ENCODE measurements around the gene DGKZ.

The DGKZ gene

DNA sequence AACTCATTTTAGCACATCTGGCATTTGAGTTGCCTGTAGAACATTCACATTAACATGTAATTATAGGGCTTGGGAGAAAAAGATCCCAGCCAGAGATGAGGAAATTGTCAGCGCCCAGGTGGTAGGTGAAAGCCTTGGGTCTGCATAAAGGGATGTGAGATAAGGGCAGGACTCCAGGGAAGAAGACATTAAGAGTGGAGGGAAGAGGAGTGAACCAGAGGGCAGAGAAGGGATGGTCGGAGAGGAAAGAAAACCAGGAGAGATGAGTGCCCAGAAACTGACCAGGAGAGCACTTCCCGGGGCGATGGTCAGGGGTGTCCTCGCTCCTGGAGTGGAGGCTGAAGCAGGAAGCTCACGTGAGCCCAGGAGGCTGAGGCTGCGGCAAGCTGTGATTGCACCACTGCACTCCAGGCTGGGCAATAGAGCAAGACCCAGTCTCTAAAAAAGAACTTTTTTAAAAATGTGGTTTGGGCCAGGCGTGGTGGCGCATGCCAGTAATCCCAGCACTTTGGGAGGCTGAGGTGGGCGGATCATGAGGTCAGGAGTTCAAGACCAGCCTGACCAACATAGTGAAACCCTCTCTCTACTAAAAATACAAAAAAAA lies 20.3 kb upstream of the DGKZ start:
- DNase-seq (ENCODE audit: low read depth, low spot score): no peak

GRCh38 chr11:46327829-46328228 lies 19.4 kb upstream of the DGKZ start:
- DNase-seq (ENCODE audit: low read depth, low spot score): no peak

DNA sequence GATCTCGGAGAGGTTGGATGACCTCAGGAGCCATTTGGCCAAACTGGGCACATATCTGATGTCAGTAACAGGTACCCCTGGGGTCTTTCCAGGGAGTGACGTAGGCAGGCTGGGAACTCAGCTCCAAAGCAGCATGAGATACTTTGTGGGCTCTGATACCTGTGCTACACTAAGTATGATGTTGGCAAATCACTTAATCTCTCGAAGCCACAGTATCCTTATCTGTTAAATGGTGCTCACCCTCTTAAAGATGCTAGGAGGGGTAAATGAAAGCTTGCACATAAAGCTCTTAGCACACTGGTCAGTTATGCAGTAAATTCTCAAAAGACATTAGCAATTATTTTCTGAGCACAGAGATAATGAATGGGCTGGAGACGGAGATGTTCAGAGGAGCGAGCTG lies 17.1 kb upstream of the DGKZ start:
- no peak for DNase-seq (ENCODE audit: low read depth, low spot score)

GRCh38 chr11:46330563-46331281 lies 16.5 kb upstream of the DGKZ start:
- no peak for DNase-seq (ENCODE audit: low read depth, low spot score)

GRCh38 chr11:46331282-46331984 lies 15.8 kb upstream of the DGKZ start:
- no peak for DNase-seq (ENCODE audit: low read depth, low spot score)

DNA sequence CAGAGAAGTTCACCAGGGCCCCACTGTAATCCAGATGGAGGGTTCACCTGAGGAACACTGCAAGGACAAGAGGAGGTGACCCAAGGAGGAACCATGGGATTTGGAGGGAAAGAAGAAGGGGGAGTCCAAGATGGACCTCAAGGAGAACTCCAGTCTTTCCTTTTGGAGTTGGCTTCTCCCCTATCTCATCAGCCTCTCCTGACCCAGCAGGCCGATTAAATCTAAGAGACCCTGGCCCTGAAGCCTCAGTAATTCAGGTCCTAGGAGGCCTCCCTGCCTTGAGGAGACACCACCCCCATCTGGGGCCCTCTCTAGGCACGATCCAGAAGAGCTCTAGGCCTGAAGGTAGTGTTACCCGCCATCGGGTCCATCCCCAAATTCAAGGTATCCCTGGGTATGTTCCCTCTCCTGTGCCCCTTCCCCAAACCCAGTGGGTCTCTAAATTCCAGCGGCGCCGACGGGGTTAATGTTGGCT lies 15.1 kb upstream of the DGKZ start:
- DNase-seq (ENCODE audit: low read depth, low spot score): no peak

- no peak for DNase-seq (ENCODE audit: low read depth, low spot score)
These were observed 14.5 kb upstream of the DGKZ start for GRCh38 chr11:46332568-46333393.

- DNase-seq (ENCODE audit: low read depth, low spot score): no peak
These were observed 13.8 kb upstream of the DGKZ start for GRCh38 chr11:46333394-46333947.

DNA sequence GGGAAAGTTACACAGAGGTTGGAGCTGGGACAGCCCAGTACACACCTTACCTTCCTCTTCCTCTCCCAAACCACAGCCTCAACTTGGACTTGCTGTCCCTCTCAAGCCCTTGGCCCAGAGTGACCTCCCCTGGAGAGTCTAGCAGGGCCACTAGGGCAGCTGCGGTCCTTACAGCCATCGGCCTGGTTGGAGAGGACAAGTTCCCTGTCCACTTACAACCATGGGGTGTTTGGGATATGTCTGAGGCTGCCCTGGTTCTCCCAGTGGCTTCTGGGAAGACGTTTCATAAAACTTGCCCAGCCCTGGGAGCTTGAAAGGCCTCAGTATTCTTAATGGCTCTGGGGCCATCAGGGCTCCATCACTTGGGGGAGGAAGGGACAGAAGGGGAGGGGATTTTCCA lies 13.1 kb upstream of the DGKZ start:
- no peak for DNase-seq (ENCODE audit: low read depth, low spot score)

DNA sequence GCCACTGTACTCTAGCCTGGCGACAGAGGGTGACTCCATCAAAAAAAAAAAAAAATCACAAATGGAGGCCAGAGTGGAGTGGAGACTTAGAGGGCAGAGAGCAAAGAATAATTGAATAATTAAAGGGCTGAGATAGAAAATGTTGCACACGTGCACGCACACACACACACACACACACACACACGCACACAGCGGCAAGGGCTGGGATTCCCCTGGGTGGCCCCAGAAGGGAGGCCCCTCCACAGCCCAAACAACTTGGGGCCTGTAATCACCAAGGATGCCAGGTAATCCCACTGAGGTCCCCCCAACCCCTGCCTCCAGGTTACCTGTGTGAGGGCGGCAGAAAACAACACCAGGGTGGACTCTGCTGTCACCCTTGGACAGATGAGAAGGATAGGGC lies 12.0 kb upstream of the DGKZ start:
- DNase-seq (ENCODE audit: low read depth, low spot score): no peak

- no peak for DNase-seq (ENCODE audit: low read depth, low spot score)
These were observed 11.2 kb upstream of the DGKZ start for GRCh38 chr11:46335890-46336562.

DNA sequence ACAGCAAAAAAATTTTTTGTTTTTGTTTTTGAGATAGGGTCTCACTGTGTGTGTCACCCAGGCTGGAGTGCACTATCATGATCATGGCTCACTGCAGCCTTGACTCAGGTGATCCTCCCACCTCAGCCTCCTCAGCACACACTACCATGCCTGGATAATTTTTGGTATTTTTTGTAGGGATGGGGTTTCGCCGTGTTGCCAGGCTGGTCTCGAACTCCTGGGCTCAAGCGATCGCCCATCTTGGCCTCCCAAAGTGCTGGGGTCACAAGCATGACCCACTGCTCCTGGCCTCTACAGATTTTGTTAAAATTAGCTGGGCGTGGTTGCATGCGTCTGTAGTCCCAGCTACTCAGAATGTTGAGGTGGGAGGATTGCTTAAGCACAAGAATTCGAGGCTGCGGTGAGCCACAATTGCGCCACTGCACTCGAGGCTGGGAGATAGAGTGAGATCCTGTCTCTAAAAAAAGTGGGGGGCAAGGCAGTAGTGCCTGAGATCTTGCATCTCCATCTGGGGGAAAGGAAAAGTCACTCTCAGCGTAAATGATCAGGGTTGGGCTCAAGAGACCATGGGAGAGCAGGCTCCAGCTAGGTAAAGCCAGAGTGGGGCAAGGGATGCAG lies 10.6 kb upstream of the DGKZ start:
- no peak for DNase-seq (ENCODE audit: low read depth, low spot score)

DNA sequence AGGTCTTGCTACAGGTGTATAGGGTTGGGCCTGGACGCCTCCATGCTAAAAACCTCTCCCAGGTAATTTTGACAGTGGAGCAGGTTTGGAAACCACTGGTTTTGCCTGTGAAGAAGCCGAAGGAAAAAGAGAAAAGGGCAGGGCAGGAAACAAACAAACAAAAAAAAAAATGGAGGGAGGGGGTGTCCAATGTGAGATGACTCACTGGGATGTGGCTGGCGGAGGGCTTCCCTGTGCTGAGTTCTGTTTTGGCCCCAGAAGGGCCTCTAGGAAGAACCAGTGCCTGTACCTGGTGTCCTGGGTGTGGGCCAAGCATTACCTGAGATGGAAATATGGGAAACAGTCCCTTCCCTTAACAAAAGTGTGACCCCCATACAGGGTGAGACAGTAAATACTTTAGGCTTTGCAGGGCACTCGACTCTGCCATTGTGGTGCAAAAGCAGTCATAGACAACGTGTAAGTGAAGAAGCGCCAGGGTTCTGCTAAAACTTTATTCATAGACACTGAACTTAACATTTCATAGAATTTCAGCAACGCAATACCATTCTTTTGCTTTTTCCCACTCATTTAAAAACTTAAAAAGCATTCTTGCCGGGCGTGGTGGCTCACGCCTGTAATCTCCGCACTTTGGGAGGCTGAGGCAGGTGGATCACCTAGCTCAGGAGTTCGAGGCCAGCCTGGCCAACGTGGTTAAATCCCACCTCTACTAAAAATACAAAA lies 9.5 kb upstream of the DGKZ start:
- DNase-seq (ENCODE audit: low read depth, low spot score): no peak

DNA sequence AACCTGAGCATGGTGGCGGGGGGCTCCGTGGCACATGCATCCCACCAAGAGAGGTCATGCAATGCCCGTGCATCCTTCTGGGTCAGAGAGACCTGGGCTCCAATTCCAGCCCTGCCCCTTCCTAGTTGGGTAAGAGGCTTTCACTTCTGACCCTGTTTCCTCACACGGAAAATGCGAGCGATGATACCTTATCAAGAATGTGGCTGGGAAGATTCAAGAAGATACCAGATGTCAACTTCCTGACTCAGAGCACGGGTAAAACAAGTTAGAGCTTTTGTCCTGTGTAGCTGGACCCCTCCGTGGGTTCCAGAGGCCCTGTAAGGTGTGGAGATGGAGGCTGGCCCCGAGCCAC lies 8.7 kb upstream of the DGKZ start:
- no peak for DNase-seq (ENCODE audit: low read depth, low spot score)

DNA sequence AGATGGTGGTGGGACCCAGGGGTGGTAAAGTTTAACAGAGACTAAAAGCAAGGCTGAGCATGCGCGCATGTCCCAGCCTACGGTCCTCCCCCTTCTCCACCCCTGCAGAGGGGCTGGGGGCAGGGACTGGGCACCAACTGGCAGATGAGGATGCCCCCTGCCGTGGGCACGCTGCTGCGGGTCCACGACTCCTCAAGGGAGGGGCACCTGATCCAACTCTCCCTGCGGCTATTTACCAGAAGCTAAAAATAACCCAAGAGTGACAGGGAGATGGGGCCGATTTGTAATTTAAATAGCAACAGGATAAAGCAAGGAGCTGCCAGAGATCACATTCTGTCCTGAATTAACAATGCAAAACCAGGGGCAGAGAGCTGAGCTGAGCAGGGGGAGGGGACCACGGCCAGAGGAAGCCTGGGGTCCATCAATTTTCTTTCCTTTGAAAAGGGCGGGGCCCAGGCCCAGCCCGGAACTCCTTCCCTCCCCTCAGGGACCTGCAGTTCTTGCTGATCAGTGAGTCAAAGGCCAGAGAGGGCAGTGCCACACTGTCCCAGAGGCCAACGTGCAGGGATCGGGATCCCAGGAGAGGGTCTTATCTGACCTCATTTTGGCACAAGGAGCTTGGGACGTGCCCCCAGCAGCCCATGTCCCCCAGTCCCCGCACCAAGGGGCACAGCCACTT lies 8.1 kb upstream of the DGKZ start:
- no peak for DNase-seq (ENCODE audit: low read depth, low spot score)

DNA sequence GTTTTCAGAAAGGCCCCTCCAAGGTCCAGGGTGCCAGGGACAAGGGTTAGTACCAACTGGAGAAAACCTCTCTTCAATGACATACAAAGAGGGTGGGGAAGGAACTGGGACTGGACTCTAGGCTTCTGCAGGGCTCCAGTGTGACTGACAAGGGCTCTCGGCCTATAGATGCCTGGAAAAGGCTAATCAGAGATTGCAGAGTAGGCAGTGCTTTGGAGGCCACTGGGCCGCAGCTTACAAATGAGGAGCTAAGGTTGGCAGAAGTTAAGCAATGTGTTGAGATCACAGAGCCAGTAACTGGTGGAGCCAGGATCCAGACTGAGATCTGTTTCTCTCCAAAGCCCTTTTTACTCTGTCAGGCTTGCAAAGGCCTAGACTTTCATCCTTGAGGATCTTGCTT lies 7.4 kb upstream of the DGKZ start:
- DNase-seq (ENCODE audit: low read depth, low spot score): no peak

- no peak for DNase-seq (ENCODE audit: low read depth, low spot score)
These were observed 5.8 kb upstream of the DGKZ start for GRCh38 chr11:46341454-46341853.

DNA sequence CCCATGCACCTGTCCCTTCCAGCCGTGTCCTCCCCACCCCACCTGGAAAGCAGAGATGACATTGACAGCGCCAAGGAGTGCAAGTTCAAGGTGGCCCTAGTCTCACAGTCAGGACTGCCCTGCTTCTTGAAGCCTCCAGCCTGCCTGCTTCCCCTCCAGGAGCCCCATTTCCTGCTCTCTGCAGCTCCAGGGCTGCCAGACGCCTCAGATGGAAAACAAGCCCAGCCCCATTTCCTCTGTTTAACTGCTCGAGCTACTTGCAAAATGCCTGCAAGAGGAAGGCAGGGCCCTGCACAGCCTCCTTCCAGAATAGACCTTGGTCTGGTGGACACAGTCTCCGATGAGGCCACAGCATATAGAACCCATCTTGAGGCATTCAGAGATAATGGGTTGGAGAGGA lies 5.0 kb upstream of the DGKZ start:
- DNase-seq (ENCODE audit: low read depth, low spot score): no peak

DNA sequence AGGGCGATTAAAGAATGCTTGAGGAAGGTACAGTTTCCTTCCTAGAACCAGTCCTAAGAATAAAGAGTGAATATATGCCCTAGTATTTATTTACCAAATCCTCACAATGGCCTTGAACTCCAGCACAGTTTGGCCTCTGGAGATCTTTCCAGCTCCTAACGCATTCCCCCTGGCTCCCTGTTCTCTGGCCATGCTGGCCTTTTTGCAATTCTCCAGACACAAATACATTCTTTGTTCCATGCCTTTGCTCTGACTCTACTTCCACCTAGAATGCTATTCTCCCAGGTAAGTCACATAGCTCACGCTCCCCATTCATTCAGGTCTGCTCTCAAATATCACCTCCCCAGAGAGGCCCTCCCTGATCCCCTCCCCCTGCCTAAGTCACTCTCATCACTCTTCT lies 3.7 kb upstream of the DGKZ start:
- no peak for DNase-seq (ENCODE audit: low read depth, low spot score)
